K562 (cell line): ENCODE data around the gene GABARAP. TPM values are rescaled to one million over a fixed set of nuclear protein-coding genes. Genes with fewer than 3 reads are reported as not detected.
A peak's percentile ranks its signal among the peaks of the same experiment; 100 is the strongest.

Experiments used
- ATF7 ChIP-seq: fragments of 450-650 bp; IDR thresholded peaks from 2 replicates; pipeline ENCODE4 v1.7.1; 2014; ENCODE audit warnings: mild to moderate bottlenecking, moderate library complexity
- CHD2 ChIP-seq: IDR thresholded peaks from 2 replicates; pipeline ENCODE4 v1.6.1; 2011; ENCODE audit warnings: low read depth, low read length
- CXXC5 ChIP-seq: fragments of 250-450 bp; sonication (Bioruptor Pico); IDR thresholded peaks from 2 replicates; pipeline ENCODE4 v1.8.0; 2022; ENCODE audit warnings: inconsistent platforms, mild to moderate bottlenecking, moderate library complexity
- DPF2 ChIP-seq: fragments of 450-650 bp; IDR thresholded peaks from 2 replicates; pipeline ENCODE4 v1.6.1; 2016
- GTF2E2 ChIP-seq: fragments of 200-800 bp; sonication (Bioruptor generic); IDR thresholded peaks from 2 replicates; pipeline ENCODE4 v1.6.1; 2016; ENCODE audit warnings: missing genetic modification characterization, missing compliant biosample characterization
- KAT7 ChIP-seq: sonication (generic); formaldehyde crosslinking; IDR thresholded peaks from 2 replicates; pipeline ENCODE4 v1.8.0; 2022; ENCODE audit warnings: missing genetic modification reagents, mild to moderate bottlenecking, borderline replicate concordance
- KDM5B ChIP-seq: fragments of 200-600 bp; sonication (generic); IDR thresholded peaks from 2 replicates; pipeline ENCODE4 v1.6.1; 2012; ENCODE audit warnings: low read depth, mild to moderate bottlenecking, moderate library complexity, low read length, control low read depth, inconsistent platforms; ENCODE audit not compliant: insufficient replicate concordance
- MAZ ChIP-seq, 2 experiments: fragments of 450-650 bp in 1 of 2; sonication (generic) in 1 of 2; formaldehyde crosslinking; IDR thresholded peaks in 1 of 2; conservative IDR thresholded peaks in 1 of 2; 2 replicates each; pipeline versions ENCODE4 v1.4.0 to v1.5.0; 2020; ENCODE audit warnings: mild to moderate bottlenecking in 1 of 2, missing genetic modification reagents in 1 of 2
- MTA1 ChIP-seq: fragments of 450-650 bp; IDR thresholded peaks from 2 replicates; pipeline ENCODE4 v1.6.1; 2017; ENCODE audit warnings: borderline replicate concordance
- PML ChIP-seq: IDR thresholded peaks from 2 replicates; pipeline ENCODE4 v1.6.1; 2012; ENCODE audit warnings: low read length, inconsistent platforms
- POLR2AphosphoS5 ChIP-seq: IDR thresholded peaks from 2 replicates; pipeline ENCODE4 v1.6.1; 2011; ENCODE audit warnings: mild to moderate bottlenecking, low read depth, low read length, moderate library complexity; ENCODE audit not compliant: control insufficient read depth, insufficient read depth
- POLR2B ChIP-seq: fragments of 450-650 bp; IDR thresholded peaks from 2 replicates; pipeline ENCODE4 v1.6.1; 2018; ENCODE audit warnings: low read depth; ENCODE audit not compliant: partially characterized antibody
- RNF2 ChIP-seq: sonication (generic); IDR thresholded peaks from 2 replicates; pipeline ENCODE4 v1.6.1; 2016
- SAP30 ChIP-seq: fragments of 200-600 bp; sonication (generic); IDR thresholded peaks from 2 replicates; pipeline ENCODE4 v1.6.1; 2012; ENCODE audit warnings: borderline replicate concordance, low read depth, mild to moderate bottlenecking, moderate library complexity, low read length, control low read depth, inconsistent platforms; ENCODE audit not compliant: insufficient read depth, poor library complexity, severe bottlenecking
- STAG1 ChIP-seq: sonication (generic); formaldehyde crosslinking; IDR thresholded peaks from 2 replicates; pipeline ENCODE4 v1.5.0; 2020; ENCODE audit warnings: missing genetic modification reagents, borderline replicate concordance
- TBL1XR1 ChIP-seq, 2 experiments: IDR thresholded peaks; 2 replicates each; pipeline ENCODE4 v1.6.1; 2012; ENCODE audit warnings: improper control_type of control experiment in 2 of 2, low read length in 2 of 2, mild to moderate bottlenecking in 1 of 2
- TRIM28 ChIP-seq: fragments of 450-650 bp; IDR thresholded peaks from 2 replicates; pipeline ENCODE4 v1.6.1; 2017
- TSC22D4 ChIP-seq: fragments of 450-650 bp; IDR thresholded peaks from 2 replicates; pipeline ENCODE4 v1.6.1; 2016; ENCODE audit warnings: missing genetic modification characterization, missing biosample characterization, control low read depth
- ZNF184 ChIP-seq: sonication (generic); formaldehyde crosslinking; IDR thresholded peaks from 2 replicates; pipeline ENCODE4 v1.5.0; 2020; ENCODE audit warnings: missing genetic modification reagents
- polyA plus RNA-seq, 8 experiments: library from polyadenylated mRNA; depleted of rRNA in 4 of 8; stranded (reverse) in 5 of 8; unstranded in 3 of 8; fragments of >200 nt; fragmentation: Nextera tagmentation in 2 of 8; fragmentation: Illumina TruSeq in 1 of 8; extraction: Ambion mirVana in 2 of 8; extraction: Trizol in 1 of 8; gene quantifications; 2 replicates each; pipeline versions ENCODE4 v1.2.1 to v1.2.3, GENCODE V29; 2011 to 2014; ENCODE audit warnings: inconsistent platforms in 1 of 8, missing spikeins in 1 of 8
- total RNA-seq, 7 experiments: library from RNA; depleted of rRNA in 6 of 7; stranded (reverse); fragments of >200 nt in 6 of 7; fragmentation: Illumina TruSeq in 2 of 7; extraction: Trizol in 2 of 7; gene quantifications; 2 replicates each; pipeline versions ENCODE4 v1.2.1 to v1.2.3, GENCODE V29; 2011 to 2021; ENCODE audit warnings: low replicate concordance in 1 of 7
- TF ChIP-seq, protein P1 (sequence below), 2 experiments: fragments of 450-650 bp in 1 of 2; sonication (generic) in 1 of 2; formaldehyde crosslinking; conservative IDR thresholded peaks; 2 replicates each; pipeline versions ENCODE4 v1.4.0 to v1.8.1; 2020 to 2022; ENCODE audit warnings: mild to moderate bottlenecking in 1 of 2, missing genetic modification reagents in 1 of 2
- TF ChIP-seq, protein P2 (sequence below): IDR thresholded peaks from 2 replicates; pipeline ENCODE4 v1.6.1; 2011; ENCODE audit not compliant: insufficient read length; ENCODE audit errors: extremely low read depth
- TF ChIP-seq, protein P3 (sequence below): IDR thresholded peaks from 2 replicates; pipeline ENCODE4 v1.6.1; 2016; ENCODE audit warnings: missing genetic modification characterization, missing compliant biosample characterization
- TF ChIP-seq, protein P4 (sequence below): sonication (generic); formaldehyde crosslinking; IDR thresholded peaks from 2 replicates; pipeline ENCODE4 v1.8.1; 2022; ENCODE audit warnings: missing genetic modification reagents

The GABARAP gene
- total and polyA plus RNA-seq, 9 of the 15 experiments (the other 6 are each of a cell fraction or from before 2014, with no cell fraction given) = 47.5 to 373 (median 152) TPM

DNA sequence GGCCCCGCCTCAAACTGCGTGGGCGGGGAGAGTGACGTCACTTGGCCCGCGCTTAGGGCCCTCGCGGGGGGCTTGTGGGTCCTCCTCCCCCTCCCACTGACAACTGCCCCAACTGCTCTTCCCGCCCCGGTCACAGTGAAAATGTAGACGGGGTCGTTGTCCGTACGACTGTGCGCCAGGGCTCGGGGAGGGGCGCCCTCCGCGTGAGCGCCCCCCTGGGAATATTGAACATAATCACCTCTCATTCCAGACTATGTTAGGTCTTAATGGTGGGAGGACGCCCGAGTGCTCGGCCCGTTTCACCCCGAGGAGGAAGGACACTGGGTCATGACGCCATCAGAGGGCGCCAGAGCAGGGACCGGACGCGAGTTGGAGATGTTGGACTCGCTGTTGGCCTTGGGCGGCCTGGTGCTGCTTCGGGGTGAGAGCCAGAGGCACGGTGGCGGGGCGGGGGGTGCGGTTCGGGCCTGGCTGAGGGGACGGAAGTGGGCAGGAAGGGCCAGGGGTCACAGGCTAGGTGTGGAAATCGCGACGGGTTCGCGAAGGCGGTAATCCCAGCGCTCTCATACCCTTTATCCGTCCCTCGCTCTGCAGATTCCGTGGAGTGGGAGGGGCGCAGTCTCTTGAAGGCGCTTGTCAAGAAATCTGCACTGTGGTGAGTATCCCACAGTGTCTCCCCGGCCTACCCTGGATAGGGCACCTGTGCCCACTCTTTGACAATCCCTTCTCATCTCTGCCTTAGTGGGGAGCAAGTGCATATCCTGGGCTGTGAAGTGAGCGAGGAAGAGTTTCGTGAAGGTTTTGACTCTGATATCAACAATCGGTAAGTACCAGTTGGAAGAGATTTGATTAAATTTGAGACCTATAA lies 10.2 kb upstream of the GABARAP start, which contains the start of gene ELP5 (continued):
- TF ChIP-seq SAP30 (peak; percentile 38), ATF7 (peak; percentile 99), MTA1 (peak; percentile 97), CXXC5 (CRISPR knock-in tag) (peak; percentile 50; the same call in 1 of the 2 replicates), KAT7 (no peak; the same call in 1 of the 2 replicates), POLR2B (peak; percentile 62), ZNF184 (no peak), GTF2E2 (tag) (peak; percentile 57; the same call in 1 of the 2 replicates), MAZ (CRISPR knock-in tag; conservative IDR thresholded peaks at IDR 0.05 in 1 of 2, IDR thresholded peaks at IDR 0.05 in 1 of 2) (peak; percentile 71 to 78; a peak in 2 of 4 replicates), CHD2 (no peak), PML (peak; percentile 75), TSC22D4 (tag) (no peak), TBL1XR1 (IDR thresholded peaks at IDR 0.05; ENCODE audit: low read length in 2 of 2) (peak in 1 of 2 experiments; percentile 18; a peak in 1 of 4 replicates), TRIM28 (peak; percentile 51; the same call in 1 of the 2 replicates), STAG1 (no peak), POLR2AphosphoS5 (peak; percentile 67; the same call in 1 of the 2 replicates), DPF2 (peak; percentile 25; the same call in 1 of the 2 replicates), KDM5B (peak; percentile 87), RNF2 (peak; percentile 79)
- TF ChIP-seq, protein P1, sequence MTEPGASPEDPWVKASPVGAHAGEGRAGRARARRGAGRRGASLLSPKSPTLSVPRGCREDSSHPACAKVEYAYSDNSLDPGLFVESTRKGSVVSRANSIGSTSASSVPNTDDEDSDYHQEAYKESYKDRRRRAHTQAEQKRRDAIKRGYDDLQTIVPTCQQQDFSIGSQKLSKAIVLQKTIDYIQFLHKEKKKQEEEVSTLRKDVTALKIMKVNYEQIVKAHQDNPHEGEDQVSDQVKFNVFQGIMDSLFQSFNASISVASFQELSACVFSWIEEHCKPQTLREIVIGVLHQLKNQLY (CRISPR knock-in tag; conservative IDR thresholded peaks at IDR 0.05) = no peak
- TF ChIP-seq, protein P2, sequence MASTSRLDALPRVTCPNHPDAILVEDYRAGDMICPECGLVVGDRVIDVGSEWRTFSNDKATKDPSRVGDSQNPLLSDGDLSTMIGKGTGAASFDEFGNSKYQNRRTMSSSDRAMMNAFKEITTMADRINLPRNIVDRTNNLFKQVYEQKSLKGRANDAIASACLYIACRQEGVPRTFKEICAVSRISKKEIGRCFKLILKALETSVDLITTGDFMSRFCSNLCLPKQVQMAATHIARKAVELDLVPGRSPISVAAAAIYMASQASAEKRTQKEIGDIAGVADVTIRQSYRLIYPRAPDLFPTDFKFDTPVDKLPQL = no peak
- TF ChIP-seq, protein P3, sequence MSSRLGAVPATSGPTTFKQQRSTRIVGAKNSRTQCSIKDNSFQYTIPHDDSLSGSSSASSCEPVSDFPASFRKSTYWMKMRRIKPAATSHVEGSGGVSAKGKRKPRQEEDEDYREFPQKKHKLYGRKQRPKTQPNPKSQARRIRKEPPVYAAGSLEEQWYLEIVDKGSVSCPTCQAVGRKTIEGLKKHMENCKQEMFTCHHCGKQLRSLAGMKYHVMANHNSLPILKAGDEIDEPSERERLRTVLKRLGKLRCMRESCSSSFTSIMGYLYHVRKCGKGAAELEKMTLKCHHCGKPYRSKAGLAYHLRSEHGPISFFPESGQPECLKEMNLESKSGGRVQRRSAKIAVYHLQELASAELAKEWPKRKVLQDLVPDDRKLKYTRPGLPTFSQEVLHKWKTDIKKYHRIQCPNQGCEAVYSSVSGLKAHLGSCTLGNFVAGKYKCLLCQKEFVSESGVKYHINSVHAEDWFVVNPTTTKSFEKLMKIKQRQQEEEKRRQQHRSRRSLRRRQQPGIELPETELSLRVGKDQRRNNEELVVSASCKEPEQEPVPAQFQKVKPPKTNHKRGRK = no peak
- TF ChIP-seq, protein P4, sequence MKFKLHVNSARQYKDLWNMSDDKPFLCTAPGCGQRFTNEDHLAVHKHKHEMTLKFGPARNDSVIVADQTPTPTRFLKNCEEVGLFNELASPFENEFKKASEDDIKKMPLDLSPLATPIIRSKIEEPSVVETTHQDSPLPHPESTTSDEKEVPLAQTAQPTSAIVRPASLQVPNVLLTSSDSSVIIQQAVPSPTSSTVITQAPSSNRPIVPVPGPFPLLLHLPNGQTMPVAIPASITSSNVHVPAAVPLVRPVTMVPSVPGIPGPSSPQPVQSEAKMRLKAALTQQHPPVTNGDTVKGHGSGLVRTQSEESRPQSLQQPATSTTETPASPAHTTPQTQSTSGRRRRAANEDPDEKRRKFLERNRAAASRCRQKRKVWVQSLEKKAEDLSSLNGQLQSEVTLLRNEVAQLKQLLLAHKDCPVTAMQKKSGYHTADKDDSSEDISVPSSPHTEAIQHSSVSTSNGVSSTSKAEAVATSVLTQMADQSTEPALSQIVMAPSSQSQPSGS (CRISPR knock-in tag) = peak; percentile 71; the same call in 1 of the 2 replicates
